Ishikawa (cell line): ENCODE results near the gene RLN3.

Experiments
- CEBPB ChIP-seq: IDR thresholded peaks from 2 replicates; pipeline ENCODE4 v1.6.1; 2012
- CREB1 ChIP-seq: IDR thresholded peaks from 2 replicates; pipeline ENCODE4 v1.6.1; 2012; ENCODE audit warnings: low read depth
- EGR1 ChIP-seq: IDR thresholded peaks from 2 replicates; pipeline ENCODE4 v1.6.1; 2012
- EP300 ChIP-seq: IDR thresholded peaks from 2 replicates; pipeline ENCODE4 v1.6.1; 2012; ENCODE audit warnings: borderline replicate concordance
- FOXM1 ChIP-seq: IDR thresholded peaks from 2 replicates; pipeline ENCODE4 v1.6.1; 2012; ENCODE audit warnings: low read depth, borderline replicate concordance
- NFIC ChIP-seq: IDR thresholded peaks from 2 replicates; pipeline ENCODE4 v1.6.1; 2012
- RAD21 ChIP-seq: IDR thresholded peaks from 2 replicates; pipeline ENCODE4 v1.6.1; 2012; ENCODE audit warnings: low read depth
- TAF1 ChIP-seq: IDR thresholded peaks from 2 replicates; pipeline ENCODE4 v1.6.1; 2012; ENCODE audit warnings: low read depth, mild to moderate bottlenecking
- TCF12 ChIP-seq: IDR thresholded peaks from 2 replicates; pipeline ENCODE4 v1.6.1; 2012; ENCODE audit warnings: low read depth
- TEAD4 ChIP-seq: IDR thresholded peaks from 2 replicates; pipeline ENCODE4 v1.6.1; 2012
- YY1 ChIP-seq: IDR thresholded peaks from 2 replicates; pipeline ENCODE4 v1.6.1; 2012; ENCODE audit warnings: low read depth
- ZBTB7A ChIP-seq: IDR thresholded peaks from 2 replicates; pipeline ENCODE4 v1.6.1; 2012; ENCODE audit warnings: low read depth
- TF ChIP-seq, protein P1 (sequence below): IDR thresholded peaks from 2 replicates; pipeline ENCODE4 v1.6.1; 2012
- TF ChIP-seq, protein P2 (sequence below): IDR thresholded peaks from 2 replicates; pipeline ENCODE4 v1.6.1; 2012; ENCODE audit warnings: low read depth, mild to moderate bottlenecking
- TF ChIP-seq, protein P3 (sequence below): IDR thresholded peaks from 2 replicates; pipeline ENCODE4 v1.6.1; 2012

Gene RLN3

DNA sequence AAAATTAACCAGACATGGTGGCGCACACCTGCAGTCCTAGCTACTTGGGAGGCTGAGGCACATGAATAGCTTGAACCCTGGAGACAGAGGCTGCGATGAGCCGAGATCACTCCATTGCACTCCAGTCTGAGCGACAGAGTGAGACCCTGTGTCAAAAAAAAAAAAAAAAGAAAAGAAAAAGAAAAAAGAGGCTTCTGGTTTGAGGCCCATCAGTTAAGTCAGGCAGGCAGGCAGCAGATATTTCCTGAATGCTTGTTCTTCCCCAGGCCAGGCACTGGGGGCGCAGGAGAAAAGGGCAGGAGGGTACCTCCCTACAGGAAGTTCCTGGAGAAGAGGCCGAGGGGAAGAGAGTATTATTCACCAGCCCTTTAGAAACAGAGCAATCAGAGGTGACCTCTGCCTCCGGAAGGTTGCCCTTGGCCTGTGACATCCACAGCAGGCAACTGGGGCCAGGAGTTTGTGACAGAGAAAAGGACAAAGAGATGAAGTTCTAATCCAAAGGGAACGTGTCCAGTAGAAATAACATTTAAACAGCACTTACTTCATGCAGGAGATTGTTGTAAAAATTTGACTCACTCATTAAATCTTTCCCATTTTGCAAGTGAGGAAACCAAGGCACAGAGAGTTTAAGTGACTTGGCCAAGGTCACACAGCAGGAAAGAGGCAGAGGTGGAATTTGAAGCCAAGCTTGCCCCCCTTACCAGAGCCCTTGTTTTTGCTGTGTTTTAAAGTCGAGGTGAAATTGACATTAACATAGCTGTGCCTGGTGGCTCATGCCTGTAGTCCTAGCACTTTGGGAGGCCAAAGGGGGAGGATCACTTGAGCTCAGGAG lies 4.3 kb upstream of the RLN3 start:
- no peak for TF ChIP-seq TAF1
- TF ChIP-seq, protein P1, sequence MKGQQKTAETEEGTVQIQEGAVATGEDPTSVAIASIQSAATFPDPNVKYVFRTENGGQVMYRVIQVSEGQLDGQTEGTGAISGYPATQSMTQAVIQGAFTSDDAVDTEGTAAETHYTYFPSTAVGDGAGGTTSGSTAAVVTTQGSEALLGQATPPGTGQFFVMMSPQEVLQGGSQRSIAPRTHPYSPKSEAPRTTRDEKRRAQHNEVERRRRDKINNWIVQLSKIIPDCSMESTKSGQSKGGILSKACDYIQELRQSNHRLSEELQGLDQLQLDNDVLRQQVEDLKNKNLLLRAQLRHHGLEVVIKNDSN = no peak
- peak; percentile 15; the same call in 1 of the 2 replicates for TF ChIP-seq RAD21
- TF ChIP-seq EGR1 = no peak

DNA sequence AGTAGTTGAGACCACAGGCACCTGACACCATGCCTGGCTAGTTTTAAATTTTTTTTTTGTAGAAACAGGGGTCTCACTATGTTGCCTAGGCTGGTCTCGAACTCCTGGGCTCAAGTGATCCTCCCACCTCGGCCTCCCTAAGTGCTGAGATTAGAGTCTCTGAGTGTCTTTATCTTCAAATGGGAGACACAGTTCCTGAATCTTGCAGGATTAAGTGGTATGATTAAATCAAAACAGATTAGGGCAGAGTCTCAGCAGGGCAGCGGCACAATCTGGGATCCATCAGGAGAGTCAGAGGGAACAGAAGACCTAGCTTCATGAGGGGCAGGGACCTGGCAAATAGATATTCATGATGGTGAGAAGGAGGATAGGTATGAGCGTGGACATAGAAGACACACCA lies 953 bp downstream of the RLN3 start:
- no peak for TF ChIP-seq FOXM1
- TF ChIP-seq, protein P2, sequence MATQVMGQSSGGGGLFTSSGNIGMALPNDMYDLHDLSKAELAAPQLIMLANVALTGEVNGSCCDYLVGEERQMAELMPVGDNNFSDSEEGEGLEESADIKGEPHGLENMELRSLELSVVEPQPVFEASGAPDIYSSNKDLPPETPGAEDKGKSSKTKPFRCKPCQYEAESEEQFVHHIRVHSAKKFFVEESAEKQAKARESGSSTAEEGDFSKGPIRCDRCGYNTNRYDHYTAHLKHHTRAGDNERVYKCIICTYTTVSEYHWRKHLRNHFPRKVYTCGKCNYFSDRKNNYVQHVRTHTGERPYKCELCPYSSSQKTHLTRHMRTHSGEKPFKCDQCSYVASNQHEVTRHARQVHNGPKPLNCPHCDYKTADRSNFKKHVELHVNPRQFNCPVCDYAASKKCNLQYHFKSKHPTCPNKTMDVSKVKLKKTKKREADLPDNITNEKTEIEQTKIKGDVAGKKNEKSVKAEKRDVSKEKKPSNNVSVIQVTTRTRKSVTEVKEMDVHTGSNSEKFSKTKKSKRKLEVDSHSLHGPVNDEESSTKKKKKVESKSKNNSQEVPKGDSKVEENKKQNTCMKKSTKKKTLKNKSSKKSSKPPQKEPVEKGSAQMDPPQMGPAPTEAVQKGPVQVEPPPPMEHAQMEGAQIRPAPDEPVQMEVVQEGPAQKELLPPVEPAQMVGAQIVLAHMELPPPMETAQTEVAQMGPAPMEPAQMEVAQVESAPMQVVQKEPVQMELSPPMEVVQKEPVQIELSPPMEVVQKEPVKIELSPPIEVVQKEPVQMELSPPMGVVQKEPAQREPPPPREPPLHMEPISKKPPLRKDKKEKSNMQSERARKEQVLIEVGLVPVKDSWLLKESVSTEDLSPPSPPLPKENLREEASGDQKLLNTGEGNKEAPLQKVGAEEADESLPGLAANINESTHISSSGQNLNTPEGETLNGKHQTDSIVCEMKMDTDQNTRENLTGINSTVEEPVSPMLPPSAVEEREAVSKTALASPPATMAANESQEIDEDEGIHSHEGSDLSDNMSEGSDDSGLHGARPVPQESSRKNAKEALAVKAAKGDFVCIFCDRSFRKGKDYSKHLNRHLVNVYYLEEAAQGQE = no peak
- no peak for TF ChIP-seq TAF1
- no peak for TF ChIP-seq ZBTB7A
- TF ChIP-seq CREB1 = no peak
- TF ChIP-seq NFIC = no peak

DNA sequence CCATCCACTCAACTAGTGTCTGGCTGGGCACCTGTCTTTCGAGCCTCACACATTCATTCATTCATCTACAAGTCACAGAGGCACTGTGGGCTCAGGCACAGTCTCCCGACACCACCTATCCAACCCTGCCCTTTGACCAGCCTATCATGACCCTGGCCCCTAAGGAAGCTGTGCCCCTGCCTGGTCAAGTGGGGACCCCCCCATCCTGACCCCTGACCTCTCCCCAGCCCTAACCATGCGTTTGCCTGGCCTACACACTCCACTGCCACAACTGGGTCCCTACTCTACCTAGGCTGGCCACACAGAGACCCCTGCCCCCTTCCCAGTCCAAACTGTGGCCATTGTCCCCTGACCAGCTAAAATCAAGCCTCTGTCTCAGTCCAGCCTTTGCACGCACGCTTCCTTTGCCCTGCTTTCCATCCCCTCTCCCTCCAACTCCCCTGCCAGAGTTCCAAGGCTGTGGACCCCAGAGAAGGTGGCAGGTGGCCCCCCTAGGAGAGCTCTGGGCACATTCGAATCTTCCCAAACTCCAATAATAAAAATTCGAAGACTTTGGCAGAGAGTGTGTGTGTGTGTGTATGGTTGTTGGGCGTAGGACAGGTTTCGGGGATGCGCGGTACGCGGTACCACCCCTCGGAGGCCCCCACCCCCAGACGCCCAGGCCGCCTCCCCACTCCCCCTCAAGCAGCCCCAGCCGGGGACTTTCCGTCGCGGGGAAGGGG lies 3.2 kb downstream of the RLN3 start:
- TF ChIP-seq EP300 = no peak
- TF ChIP-seq ZBTB7A = peak; percentile 18; the same call in 1 of the 2 replicates
- TF ChIP-seq CREB1 = no peak

DNA sequence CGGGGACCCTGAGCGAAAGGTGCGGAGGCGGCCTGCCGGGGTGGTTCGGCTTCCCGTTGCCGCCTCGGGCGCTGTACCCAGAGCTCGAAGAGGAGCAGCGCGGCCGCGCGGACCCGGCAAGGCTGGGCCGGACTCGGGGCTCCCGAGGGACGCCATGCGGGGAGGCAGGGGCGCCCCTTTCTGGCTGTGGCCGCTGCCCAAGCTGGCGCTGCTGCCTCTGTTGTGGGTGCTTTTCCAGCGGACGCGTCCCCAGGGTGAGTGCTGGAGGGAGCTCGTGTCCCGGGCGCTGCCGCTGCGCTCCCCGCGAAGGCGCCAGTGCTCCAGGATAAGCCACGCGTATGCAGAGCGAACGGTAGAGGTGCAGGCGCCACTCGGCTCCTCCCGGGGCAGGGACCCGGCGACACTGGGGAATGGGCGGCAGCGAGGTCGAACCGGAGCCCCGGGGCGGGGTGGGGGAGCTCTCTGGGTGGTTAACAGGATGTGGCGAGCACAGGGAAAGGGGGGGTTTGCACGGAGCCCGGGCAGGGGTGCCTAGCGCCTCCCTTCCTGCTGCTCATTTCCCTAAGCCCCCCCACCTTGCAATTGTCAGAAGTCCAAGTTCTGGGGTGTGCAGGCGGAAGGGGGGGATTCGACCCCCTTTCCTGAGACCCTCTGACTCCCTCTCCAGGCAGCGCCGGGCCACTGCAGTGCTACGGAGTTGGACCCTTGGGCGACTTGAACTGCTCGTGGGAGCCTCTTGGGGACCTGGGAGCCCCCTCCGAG lies 4.0 kb downstream of the RLN3 start, which contains the start of gene IL27RA:
TSS of gene IL27RA (plus strand) at position 44 of the 762 bp plus-strand sequence. CDS start at position 155, 111 bp downstream.
- TF ChIP-seq ZBTB7A = peak; percentile 95
- TF ChIP-seq FOXM1 = no peak
- TF ChIP-seq, protein P3, sequence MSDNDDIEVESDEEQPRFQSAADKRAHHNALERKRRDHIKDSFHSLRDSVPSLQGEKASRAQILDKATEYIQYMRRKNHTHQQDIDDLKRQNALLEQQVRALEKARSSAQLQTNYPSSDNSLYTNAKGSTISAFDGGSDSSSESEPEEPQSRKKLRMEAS = peak; percentile 88
- no peak for TF ChIP-seq EP300
- TF ChIP-seq YY1 = no peak
- TF ChIP-seq, protein P1 = no peak
- TF ChIP-seq EGR1 = peak; percentile 7; the same call in 1 of the 2 replicates
- TF ChIP-seq RAD21 = peak; percentile 46; the same call in 1 of the 2 replicates
- TF ChIP-seq NFIC = 0 out of 2 replicates have a peak, but pooled peaks have one; percentile 20
- TF ChIP-seq, protein P2 = no peak
- no peak for TF ChIP-seq TEAD4
- no peak for TF ChIP-seq CREB1
- no peak; the same call in 1 of the 2 replicates for TF ChIP-seq TAF1
- no peak for TF ChIP-seq CEBPB
- TF ChIP-seq TCF12 = peak; percentile 46; the same call in 1 of the 2 replicates

DNA sequence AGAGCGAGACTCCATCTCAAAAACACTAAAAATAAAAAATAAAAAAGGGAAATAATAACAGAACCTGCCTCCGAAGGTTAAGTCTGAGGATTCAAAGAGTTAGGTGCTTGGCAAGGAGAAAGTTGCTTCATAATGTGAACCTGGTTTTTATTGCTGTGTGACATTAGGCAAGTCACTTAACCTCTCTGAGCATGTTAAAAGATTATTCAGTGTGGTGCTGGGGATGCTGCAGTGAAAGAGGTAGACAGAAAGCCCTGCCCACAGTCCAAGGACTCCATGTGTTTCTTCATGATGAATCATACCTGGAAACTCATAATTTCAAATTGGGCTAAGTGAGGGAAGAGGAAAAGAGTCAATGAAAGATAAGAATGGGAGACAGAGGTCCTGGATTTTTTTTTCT lies 6.0 kb downstream of the RLN3 start:
- TF ChIP-seq EP300 (no peak), NFIC (no peak), CREB1 (no peak), EGR1 (no peak), FOXM1 (no peak), RAD21 (no peak), TAF1 (no peak), ZBTB7A (no peak), TEAD4 (no peak), CEBPB (no peak), TCF12 (no peak), YY1 (no peak)
- TF ChIP-seq, protein P3 = no peak
- TF ChIP-seq, protein P2 = no peak
- TF ChIP-seq, protein P1 = no peak
